PC-3 (cell line): ENCODE measurements around the gene PITPNM2.

Experiments used
- CTCF ChIP-seq: fragments of 300-600 bp; sonication (generic); conservative IDR thresholded peaks from 2 replicates; pipeline ENCODE4 v1.5.1; 2017; ENCODE audit warnings: antibody characterized with exemption, low read depth, mild to moderate bottlenecking, low read length
- EZH2 ChIP-seq: fragments of 300-600 bp; sonication (generic); IDR thresholded peaks from one replicate; pipeline ENCODE4 v1.6.1; 2017; ENCODE audit warnings: antibody characterized with exemption, mild to moderate bottlenecking, low read length; ENCODE audit not compliant: unreplicated experiment
- EZH2phosphoT487 ChIP-seq: fragments of 300-600 bp; sonication (generic); IDR thresholded peaks from 2 replicates; pipeline ENCODE4 v1.6.1; 2018; ENCODE audit warnings: mild to moderate bottlenecking, antibody characterized with exemption, low read length, borderline replicate concordance

DNA sequence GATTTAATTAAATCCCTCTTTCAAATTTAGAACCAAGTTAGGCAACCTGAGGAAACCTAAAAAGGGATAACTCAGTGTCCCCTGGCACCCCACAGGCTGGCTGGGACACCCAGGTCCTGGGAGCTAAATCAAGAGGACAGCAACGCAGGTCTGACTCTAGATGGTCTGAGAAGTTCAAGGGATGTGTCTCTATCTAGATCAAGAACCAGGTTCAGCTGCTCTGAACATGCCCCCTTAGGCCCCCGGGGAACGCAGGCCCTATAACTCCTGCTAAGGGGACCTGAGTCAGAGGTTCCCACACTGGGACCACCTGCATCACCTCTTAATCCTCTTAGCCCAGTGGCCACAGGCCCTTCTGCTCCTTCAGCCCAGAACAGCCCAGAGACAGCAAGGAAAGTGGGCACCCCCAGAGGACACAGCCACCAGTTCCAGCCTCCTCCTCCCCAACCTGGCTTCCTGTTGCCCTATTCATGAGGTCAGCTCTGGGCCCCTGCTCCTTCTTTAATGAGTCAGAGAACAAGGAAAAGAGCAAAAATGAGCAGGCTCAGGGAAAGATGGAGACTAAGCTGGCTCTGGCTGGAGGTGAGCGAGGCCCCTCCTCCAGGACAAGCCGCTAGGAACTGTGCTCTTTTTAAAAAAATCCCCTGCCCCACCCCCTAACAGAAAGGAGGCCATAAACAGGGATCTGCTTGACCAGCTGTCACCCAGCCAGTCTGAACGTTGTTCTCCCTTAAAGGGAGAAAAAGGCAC, 10.8 kb downstream of the PITPNM2 start:
- TF ChIP-seq CTCF (no peak), EZH2 (no peak), EZH2phosphoT487 (no peak)
